ENCODE measurements around the gene FGGY. TPM values are rescaled to one million over a fixed set of nuclear protein-coding genes. Genes with fewer than 3 reads are reported as not detected.

FGGY gene
- total RNA-seq, 4 donors from 2014 or later: 20.6 to 138 (median 32.8) TPM

DNA sequence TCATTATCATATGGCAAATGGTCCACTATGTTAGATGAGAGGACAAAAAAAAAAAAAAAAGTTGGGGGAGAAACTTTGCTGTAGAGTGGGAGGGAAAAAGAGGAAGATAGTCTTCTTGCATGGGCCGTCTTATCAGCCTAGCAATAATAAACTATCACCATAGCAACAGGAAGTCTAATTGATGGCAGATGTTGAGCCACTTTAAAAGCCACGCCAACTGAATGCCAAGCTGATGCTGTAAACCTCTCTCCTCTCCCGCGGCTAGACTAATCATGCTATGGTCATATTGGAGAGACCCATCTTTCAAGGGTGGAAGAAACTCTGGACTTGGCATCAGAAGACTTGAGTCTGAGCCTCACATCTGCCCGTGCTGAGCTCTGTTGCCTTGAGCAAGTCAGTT, 395.7 kb downstream of the FGGY start:
- TF ChIP-seq, protein P1, sequence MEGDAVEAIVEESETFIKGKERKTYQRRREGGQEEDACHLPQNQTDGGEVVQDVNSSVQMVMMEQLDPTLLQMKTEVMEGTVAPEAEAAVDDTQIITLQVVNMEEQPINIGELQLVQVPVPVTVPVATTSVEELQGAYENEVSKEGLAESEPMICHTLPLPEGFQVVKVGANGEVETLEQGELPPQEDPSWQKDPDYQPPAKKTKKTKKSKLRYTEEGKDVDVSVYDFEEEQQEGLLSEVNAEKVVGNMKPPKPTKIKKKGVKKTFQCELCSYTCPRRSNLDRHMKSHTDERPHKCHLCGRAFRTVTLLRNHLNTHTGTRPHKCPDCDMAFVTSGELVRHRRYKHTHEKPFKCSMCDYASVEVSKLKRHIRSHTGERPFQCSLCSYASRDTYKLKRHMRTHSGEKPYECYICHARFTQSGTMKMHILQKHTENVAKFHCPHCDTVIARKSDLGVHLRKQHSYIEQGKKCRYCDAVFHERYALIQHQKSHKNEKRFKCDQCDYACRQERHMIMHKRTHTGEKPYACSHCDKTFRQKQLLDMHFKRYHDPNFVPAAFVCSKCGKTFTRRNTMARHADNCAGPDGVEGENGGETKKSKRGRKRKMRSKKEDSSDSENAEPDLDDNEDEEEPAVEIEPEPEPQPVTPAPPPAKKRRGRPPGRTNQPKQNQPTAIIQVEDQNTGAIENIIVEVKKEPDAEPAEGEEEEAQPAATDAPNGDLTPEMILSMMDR (IDR thresholded peaks at IDR 0.05): no peak
- TF ChIP-seq POLR2A (IDR thresholded peaks at IDR 0.05): no peak

DNA sequence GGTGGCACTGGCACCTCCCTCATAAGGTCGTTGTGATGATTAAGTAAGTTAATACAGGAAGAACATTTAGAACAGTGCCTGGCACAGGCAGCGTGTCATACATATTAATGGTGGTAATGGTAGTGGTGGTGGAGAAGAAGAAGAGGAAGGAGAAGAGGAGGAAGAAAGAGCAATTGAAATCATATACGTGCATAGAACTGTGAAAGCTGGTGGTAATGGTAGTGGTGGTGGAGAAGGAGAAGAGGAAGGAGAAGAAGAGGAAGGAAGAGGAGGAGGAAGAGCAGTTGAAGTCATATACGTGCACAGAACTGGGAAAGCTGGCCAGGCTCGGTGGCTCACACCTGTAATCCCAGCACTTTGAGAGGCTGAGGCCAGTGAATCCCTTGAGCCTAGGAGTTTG, 396.5 kb downstream of the FGGY start:
- Histone ChIP-seq H3K27me3 (no peaks in the 10 kb centered on the region), H3K36me3 (no peaks in the 10 kb centered on the region), H3K27ac (no peak overlapping the region), H3K9me3 (no peaks in the 10 kb centered on the region), H3K4me3 (no peak overlapping the region), H3K4me1 (peaks cover 0 to 12% of the 10 kb centered on the region in 2 donors)
- DNase-seq: no peak
- TF ChIP-seq, protein P1 (IDR thresholded peaks at IDR 0.05): no peak
- no peak for TF ChIP-seq POLR2A (IDR thresholded peaks at IDR 0.05)
- intact Hi-C loops (cut with DNase I; ENCODE audit: low total_unique reads): no loop called here

More for the DNA sequence above, 395.7 kb downstream of the FGGY start:
- no peaks in the 10 kb centered on the region for H3K27me3 ChIP-seq
- no peak overlapping the region for H3K4me3 ChIP-seq
- no peaks in the 10 kb centered on the region for H3K9me3 ChIP-seq
- peaks cover 0 to 13% of the 10 kb centered on the region in 2 donors for H3K4me1 ChIP-seq
- DNase-seq: peak; percentile 41 to 56
- intact Hi-C loops (cut with DNase I; ENCODE audit: low total_unique reads): no loop called here
- peak overlapping the region in 1 of 2 donors; percentile 53 for H3K27ac ChIP-seq
- H3K36me3 ChIP-seq: no peaks in the 10 kb centered on the region

DNA sequence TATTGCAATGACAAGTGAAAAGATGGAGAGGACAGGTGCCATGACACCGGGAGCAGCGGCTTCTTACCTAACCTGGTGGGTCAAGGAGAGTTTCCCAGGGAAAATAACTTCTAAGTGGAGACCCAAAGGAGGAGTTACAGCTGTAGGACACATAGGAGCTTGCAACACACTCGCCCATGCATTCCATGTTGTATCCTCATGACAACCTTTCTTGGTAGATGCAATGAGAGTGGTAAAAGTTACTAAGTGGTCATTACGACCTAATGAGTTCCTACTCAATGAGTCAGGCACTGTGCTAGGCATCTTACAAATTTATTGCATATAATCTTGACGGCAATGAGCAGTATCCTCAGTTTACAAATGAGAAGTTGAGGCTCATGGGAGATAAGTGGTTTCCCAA, 398.4 kb downstream of the FGGY start:
- intact Hi-C loops (cut with DNase I; ENCODE audit: low total_unique reads): loop anchor here (5.0 kb wide), 1 partner anchor 953 kb away; no protein-coding TSS in a partner anchor
- Histone ChIP-seq H3K4me3 (no peak overlapping the region), H3K4me1 (peaks cover 0 to 6% of the 10 kb centered on the region in 2 donors), H3K36me3 (no peaks in the 10 kb centered on the region), H3K9me3 (no peaks in the 10 kb centered on the region), H3K27ac (no peak overlapping the region), H3K27me3 (no peaks in the 10 kb centered on the region)
- no peak for TF ChIP-seq POLR2A (IDR thresholded peaks at IDR 0.05)
- TF ChIP-seq, protein P1 (IDR thresholded peaks at IDR 0.05): no peak
- no peak for DNase-seq

DNA sequence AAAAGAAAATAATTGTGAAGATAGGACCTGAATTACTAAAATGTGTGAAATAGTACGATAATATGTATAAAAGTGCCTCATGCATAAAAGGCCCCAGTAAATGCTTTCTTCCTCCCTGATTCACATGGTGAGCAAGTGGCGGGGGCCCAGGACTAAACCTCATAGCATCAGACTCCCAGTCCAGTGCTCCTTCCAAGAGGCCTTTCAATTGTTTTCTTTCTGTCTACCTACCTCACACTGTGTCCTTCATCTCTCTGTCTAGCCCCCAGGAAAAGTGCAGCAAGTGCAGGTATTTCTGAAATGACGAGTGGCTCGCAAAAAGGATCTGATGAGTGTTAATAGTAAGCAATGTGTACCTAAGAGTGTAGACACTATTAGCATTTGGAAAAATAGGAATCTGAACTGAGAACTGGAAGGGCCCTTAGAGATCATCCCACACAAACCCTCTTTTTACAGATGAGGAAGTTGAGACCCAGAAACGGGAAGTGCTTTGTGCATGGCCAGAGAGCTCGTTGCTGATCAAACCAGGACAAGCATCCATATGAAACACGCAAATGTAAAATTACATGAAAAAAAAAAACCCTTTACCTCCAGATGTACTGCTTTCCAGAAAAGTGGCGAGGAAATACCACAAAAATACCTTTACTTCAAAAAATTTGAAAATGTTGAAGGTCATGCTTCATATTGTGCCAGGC, 399.7 kb downstream of the FGGY start:
- TF ChIP-seq, protein P1 (IDR thresholded peaks at IDR 0.05): no peak
- intact Hi-C loops (cut with DNase I; ENCODE audit: low total_unique reads): loop anchor here (5.0 kb wide), 1 partner anchor 954 kb away; no protein-coding TSS in a partner anchor
- Histone ChIP-seq H3K9me3 (no peaks in the 10 kb centered on the region), H3K4me1 (peaks cover 0 to 6% of the 10 kb centered on the region in 2 donors), H3K27me3 (no peaks in the 10 kb centered on the region), H3K27ac (no peak overlapping the region), H3K4me3 (no peak overlapping the region), H3K36me3 (no peaks in the 10 kb centered on the region)
- no peak for DNase-seq

DNA sequence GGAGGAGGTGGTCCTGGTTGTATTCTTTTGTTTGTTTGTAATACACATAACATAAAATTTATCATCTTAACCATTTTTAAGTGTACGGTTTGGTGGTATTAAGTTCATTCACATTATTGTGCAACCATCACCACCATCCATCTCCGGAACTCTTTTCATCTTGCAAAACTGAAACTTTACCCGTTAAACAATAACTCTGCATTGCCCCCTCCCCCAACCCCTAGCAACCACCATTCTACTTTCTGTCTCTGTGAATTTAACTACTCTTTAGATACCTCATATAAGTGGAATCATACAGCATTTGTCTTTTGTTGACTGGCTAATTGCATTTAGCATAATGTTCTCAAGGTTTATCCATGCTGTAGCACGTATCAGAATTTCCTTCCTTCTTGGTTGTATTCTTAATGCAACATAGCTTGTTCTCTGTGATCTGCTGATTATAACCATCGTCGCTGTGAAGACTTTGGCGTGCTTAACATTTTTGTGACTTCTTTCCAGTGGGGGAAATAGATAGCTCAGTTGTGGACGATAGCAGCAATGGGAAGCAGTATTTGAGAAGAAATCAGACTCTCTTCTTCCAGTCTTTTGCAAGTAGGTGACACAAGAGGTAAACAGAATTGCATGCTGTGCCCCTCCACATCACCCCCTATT, 400.4 kb downstream of the FGGY start:
- H3K9me3 ChIP-seq: no peaks in the 10 kb centered on the region
- H3K27me3 ChIP-seq: no peaks in the 10 kb centered on the region
- no peak overlapping the region for H3K4me3 ChIP-seq
- TF ChIP-seq, protein P1 (IDR thresholded peaks at IDR 0.05): no peak
- TF ChIP-seq POLR2A (IDR thresholded peaks at IDR 0.05): no peak
- no peak for DNase-seq
- peak overlapping the region in 1 of 2 donors; percentile 11 for H3K27ac ChIP-seq
- H3K4me1 ChIP-seq: peaks cover 0 to 6% of the 10 kb centered on the region in 2 donors
- no peaks in the 10 kb centered on the region for H3K36me3 ChIP-seq
- intact Hi-C loops (cut with DNase I; ENCODE audit: low total_unique reads): loop anchor here (5.0 kb wide), 1 partner anchor 955 kb away; no protein-coding TSS in a partner anchor

All from uterus (tissue), 4 donors.